GM18873 (cell line): ENCODE data around the gene OXNAD1.

Experiments
- ATAC-seq: cut with Tn5 transposase; IDR thresholded peaks from one replicate; pipeline ENCODE4 v1.9.1; 2021; ENCODE audit warnings: mild to moderate bottlenecking, moderate library complexity, moderate number of reproducible peaks; ENCODE audit not compliant: unreplicated experiment, low FRiP score

The OXNAD1 gene

GRCh38 chr3:16272588-16272987, 7.6 kb downstream of the OXNAD1 start:
- ATAC-seq = no peak

DNA sequence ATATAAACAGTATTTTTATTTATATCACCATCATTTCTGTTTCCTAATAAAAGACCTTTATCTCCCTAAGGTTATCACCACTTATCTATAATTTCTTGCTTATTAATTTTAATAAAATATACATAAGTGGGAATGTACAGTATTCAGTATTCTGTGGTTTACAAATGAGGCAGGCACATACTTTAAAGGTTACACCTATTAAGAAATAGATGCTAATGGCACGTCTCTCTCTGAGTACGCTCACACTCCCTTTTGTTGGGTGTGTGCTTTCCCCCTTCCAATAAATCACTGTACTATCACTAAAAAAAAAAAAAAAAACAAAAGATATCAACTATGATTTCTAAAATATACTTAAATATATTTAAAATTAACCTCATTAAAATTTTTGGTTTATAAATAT, 8.9 kb downstream of the OXNAD1 start:
- ATAC-seq = no peak

DNA sequence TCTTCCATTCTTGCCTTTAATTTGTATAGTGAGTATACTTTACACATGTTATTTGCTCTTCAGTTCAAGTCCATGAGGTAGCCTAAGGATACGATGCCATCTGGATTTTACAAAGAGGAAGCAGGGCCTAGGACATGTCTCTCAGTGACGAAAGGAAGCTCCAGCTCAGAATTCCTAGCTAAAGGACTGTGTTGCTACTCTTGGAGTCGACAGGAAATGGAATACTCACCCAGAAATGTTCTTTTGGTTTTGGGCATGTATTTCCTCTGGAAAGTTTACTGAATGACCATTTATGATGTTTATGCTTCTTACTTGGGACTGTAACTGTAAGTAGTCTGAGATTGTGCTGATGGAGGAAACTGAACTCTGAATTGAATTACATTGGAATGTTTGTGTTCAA, 12.5 kb downstream of the OXNAD1 start:
- ATAC-seq = no peak

GRCh38 chr3:16279010-16279801, 14.2 kb downstream of the OXNAD1 start:
- ATAC-seq = no peak

GRCh38 chr3:16280671-16281070, 15.7 kb downstream of the OXNAD1 start:
- ATAC-seq = no peak

DNA sequence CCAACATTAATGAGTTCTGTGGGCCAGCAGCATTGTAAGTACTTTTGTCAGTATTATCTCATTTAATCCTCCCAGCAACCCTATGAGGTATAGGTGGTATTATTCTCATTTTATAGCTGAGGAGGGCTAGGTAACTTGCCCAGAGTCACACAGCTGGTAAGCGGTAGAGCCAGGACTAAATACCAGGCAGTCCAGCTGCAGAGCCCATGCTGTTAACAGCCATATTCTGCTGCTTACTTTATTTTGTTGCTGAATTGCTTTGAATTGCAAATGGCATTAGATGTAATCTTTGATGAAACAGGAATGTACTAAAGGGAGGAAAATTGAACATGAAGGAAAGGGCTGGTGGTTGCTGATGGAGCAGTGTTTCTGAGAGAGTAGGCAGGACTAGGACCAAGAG, 19.6 kb downstream of the OXNAD1 start:
- no peak for ATAC-seq

DNA sequence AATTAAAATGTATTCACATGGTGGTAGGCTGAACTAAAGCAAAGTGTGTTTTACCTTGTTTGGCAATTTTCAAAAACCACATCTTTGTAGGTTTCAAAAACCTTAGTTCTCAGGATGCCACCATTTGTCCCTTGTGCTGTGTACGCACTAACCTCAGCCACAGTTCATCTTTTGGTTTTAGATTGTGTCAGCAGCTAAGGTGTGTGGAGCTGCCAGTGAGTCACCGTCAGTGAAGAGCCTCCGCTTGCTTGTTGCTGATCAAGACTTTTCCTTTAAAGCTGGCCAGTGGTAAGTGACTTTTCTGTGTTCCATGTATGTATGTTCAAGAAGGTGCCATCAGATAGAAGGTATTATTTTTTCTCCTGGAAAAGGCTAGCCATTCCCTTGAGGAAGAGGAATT, 21.1 kb downstream of the OXNAD1 start:
- peak; percentile 71 for ATAC-seq

- no peak for ATAC-seq
Measured at GRCh38 chr3:16286751-16287543, 21.9 kb downstream of the OXNAD1 start.

DNA sequence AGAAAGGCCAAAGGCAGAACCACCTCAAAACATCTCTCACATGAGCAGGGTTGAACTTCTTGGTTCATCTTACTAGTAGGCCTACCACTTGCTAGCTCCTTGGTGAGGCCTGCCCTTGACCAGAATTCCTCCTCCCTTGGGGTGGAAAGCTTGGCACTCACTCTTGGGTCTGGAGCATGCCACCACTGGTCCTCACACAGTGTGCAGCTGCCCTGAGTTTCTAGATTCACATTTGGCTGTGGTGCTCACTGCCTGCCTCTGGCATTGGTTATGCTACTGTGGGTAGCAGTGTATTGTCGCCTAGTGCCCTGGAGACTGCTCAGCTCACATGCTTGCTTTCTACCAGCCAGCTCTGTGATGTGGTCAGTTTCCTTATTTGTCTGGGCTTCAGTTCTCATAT, 23.7 kb downstream of the OXNAD1 start:
- ATAC-seq = no peak

DNA sequence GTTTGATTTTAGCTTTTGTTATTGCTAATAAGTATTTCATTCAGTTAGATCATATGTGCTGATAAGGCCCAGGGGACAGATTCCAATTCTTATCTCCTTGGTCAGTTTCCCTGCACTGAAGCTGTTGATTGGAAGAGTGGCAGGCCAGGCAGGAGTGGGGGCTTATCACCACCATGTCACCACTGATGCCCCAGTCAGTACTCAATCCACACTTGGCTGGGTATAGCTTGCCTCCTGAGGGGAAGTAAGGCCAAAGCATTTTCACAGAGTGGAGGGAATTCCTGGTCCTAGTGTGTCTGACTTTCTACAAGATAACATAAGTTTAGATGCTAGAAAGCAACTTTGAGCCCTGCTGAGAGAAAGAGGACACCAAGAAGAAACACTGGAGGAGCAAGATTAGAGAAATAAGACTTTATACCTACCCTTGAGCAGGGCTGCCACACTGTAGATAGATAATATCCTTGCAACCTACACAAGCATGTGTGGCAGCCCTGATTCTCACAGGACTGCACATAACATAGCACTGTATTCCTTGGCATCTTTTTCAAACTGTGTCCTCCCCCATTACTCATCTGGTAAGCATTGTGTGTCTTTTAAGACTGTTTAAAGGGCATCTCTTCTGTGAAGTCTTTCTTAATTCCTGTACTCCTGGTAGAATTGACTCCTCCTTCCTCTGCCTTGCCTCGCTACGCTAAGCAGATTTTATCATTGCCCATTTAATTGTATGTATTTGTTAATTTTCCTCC, 24.3 kb downstream of the OXNAD1 start:
- ATAC-seq = no peak

DNA sequence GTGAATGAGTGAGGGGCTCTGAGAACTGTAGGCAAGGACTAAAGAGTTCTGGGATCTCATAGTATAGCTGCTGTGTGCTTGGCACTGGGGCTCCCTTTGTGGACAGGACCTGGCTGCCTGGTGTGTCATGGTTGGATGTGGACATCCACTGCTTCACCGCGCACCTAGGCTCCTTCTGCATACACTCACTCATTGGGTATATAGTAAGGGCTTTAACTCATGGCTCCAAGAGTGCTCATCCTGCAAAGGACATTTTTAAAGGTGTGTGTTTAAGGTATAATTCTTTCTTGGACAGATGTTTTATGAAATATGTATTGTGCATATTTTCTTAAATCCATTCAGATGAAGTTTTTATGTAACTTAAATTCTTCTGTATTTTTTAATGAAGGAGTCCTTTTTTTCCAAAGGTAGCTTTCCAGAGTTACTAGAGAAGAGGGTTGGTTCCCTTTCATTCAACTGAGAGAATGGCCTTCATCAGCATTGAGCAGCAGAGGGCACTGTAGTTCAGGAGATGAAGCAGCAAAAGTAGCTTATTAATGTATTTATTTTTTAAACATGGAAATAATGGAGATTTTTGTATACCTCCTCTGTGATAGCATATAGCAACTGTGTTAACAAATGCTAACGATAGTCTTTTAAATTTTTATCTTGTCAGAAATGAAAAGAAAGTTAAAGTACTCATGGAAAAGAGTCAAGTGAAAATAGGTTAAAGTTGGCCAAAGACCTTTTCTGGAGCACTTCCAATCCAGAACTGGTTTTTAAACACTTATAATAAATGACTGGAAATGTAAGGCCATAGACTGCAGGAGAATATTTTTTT, 25.2 kb downstream of the OXNAD1 start:
- ATAC-seq = no peak

DNA sequence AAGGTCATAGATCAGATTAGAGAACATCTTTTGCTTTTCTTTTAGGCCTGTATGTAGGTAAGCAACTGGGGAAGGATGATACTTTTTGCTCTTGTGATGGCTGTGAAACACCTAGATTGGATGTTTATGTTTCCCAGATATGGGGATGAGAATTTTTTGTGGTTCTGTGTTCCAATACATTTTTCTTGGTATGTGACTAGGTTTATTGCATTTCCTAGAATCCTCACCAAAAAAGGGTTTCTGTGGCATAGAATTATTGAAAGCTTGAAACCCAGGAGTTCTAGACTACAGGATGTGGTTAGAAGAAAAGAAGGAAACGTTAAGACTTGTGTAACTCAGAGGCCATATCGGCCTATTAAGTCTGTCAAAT, 25.8 kb downstream of the OXNAD1 start:
- no peak for ATAC-seq

GRCh38 chr3:16294844-16295243, 29.8 kb downstream of the OXNAD1 start:
- ATAC-seq = no peak

DNA sequence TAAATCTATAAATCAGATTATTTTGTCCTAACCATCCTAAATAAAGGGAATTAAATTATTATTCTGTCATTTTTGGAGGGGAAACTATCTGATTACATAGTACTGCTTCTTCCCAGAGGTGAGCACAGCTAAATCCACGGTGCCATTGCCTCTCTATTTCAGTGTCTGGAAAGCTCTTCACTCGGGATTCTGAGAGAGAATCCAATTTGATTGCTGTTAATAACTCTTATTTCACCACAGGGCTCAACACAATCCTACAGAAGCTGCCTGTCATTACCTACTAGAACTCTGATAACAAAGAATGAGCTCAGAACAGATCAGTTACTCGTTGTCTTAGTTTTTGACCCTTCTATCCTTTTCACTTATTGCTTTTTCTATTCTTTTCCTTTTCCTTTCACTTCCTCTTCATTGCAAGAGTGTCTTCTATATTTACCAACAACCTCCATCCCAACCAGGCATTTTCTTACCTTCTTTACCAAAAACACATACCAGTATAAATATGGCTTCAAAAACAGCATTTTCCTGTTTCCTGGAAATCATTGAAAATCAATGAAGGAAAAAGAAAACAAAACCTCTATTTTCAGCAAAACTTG, 30.4 kb downstream of the OXNAD1 start:
- ATAC-seq = no peak

DNA sequence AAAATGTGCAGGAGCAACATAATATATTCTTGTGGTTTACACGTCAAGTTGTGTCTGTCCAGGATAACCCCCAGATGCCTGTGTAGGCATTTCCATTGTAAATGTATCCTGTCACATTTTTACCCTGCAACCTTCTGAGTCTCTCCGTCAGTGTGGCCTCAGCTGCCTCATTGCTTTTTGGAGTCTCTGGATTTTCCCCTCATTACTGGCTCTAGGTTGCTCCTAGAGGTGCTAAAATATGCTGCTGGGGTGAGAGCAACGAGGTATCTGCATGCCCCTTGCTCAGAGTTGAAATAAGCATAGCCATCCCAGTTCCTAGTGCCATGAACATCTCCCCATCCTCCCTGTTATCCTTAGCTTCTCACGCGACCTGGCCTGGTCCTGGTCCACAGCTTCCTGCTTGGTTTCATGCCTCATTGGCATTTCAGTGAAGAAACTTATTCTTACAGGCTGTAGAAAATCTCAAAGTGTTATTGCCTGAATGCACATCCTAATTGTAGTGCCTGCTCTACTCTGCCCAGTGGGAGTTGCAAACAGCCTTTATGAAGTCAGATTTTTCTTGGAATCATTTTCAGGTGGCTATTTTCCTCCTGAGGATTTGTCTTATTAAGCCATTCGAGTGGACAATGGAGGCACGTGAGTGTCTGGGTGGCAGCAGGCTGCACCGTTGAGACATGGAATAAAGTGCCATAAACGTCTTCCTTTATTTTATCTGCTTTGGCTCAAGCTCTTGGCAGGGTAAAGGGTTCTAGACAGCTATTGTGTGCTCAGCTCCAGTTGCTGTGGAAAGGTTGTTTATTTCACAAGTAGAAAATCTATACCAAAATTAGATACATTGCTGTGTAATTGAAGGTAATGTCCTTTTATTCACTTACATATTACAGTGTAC, 33.2 kb downstream of the OXNAD1 start:
- ATAC-seq = no peak

DNA sequence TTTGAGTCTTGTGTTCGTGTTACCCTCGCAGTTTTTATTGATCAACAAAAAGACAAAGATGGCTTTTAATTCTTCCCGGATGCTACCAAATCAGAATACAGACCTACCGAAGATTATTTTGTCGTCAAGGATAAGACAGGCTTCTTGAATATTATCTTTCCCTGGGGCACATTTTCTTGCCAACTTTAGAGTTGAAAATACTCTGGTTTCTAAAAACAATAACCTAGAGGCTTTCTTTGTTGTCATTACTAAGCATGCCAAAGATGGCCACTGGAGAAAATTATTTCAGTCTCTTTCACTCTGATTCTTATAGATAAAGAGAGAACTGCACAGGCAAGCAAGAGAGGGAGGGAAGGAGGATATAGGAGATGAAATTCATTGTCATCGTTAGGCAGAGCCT, 33.9 kb downstream of the OXNAD1 start:
- ATAC-seq = no peak

DNA sequence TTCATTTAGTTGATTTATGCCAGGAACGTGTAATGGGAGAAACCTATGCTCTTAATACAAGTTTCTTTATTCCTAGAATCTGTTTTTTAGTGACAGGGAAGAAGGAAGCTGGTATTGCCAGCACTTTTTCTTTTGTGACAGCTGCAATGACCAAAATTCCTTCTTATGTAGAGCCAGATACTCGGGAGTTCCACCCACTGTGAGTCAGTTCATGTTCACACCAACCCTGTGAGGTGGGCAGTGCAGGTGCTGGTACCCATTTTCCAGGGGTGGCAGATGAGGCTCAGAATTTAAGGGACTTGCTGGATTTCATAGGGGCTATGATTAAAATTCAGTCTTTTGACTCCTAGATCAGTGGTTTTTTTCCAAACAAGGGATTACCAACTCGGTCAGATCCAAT, 34.7 kb downstream of the OXNAD1 start:
- no peak for ATAC-seq

- no peak for ATAC-seq
Measured at GRCh38 chr3:16300307-16300706, 35.3 kb downstream of the OXNAD1 start.

GRCh38 chr3:16300881-16301359, 35.9 kb downstream of the OXNAD1 start:
- no peak for ATAC-seq
